GM19238 (cell line): Measurements from ENCODE around the gene KLF16.
A peak's percentile ranks its signal among the peaks of the same experiment; 100 is the strongest.

ENCODE experiments used
- DNase-seq: peaks from one replicate; pipeline ENCODE4 v3.0.0; 2011; ENCODE audit warnings: low spot score; ENCODE audit not compliant: insufficient read length

Gene KLF16

GRCh38 chr19:1843116-1843515, 20.3 kb downstream of the KLF16 start:
- no peak for DNase-seq

- DNase-seq: no peak
Observed at GRCh38 chr19:1841209-1841924, 22.0 kb downstream of the KLF16 start.

- DNase-seq: no peak
Observed at GRCh38 chr19:1840541-1841115, 22.8 kb downstream of the KLF16 start.

- DNase-seq: no peak
Observed at GRCh38 chr19:1839658-1840540, 23.5 kb downstream of the KLF16 start.

- DNase-seq: peak; percentile 85
Observed at GRCh38 chr19:1837625-1838105, 25.7 kb downstream of the KLF16 start.

- DNase-seq: no peak
Observed at GRCh38 chr19:1837222-1837565, 26.2 kb downstream of the KLF16 start.

GRCh38 chr19:1836458-1837221, 26.7 kb downstream of the KLF16 start:
- no peak for DNase-seq

- DNase-seq: no peak
Observed at GRCh38 chr19:1833540-1833939, 29.8 kb downstream of the KLF16 start.

- no peak for DNase-seq
Observed at GRCh38 chr19:1832046-1832663, 31.2 kb downstream of the KLF16 start.

- no peak for DNase-seq
Observed at GRCh38 chr19:1830978-1831377, 32.4 kb downstream of the KLF16 start.

- DNase-seq: no peak
Observed at GRCh38 chr19:1830568-1830967, 32.8 kb downstream of the KLF16 start.

- DNase-seq: no peak
Observed at GRCh38 chr19:1829958-1830357, 33.4 kb downstream of the KLF16 start.

GRCh38 chr19:1828279-1829238, 34.8 kb downstream of the KLF16 start:
- no peak for DNase-seq

GRCh38 chr19:1827566-1828278, 35.7 kb downstream of the KLF16 start:
- no peak for DNase-seq

- no peak for DNase-seq
Observed at GRCh38 chr19:1826557-1827521, 36.5 kb downstream of the KLF16 start.

GRCh38 chr19:1825909-1826556, 37.3 kb downstream of the KLF16 start:
- peak; percentile 99 for DNase-seq

- DNase-seq: no peak
Observed at GRCh38 chr19:1824252-1824622, 39.1 kb downstream of the KLF16 start.
